Measurements from ENCODE around the gene RHOG. TPM values are rescaled to one million over a fixed set of nuclear protein-coding genes. Genes with fewer than 3 reads are reported as not detected.

Gene RHOG
- total and polyA plus RNA-seq, 9 of the 15 experiments (the other 6 are each of a cell fraction or from before 2014, with no cell fraction given), result 22.6 to 162 (median 80.3) TPM

DNA sequence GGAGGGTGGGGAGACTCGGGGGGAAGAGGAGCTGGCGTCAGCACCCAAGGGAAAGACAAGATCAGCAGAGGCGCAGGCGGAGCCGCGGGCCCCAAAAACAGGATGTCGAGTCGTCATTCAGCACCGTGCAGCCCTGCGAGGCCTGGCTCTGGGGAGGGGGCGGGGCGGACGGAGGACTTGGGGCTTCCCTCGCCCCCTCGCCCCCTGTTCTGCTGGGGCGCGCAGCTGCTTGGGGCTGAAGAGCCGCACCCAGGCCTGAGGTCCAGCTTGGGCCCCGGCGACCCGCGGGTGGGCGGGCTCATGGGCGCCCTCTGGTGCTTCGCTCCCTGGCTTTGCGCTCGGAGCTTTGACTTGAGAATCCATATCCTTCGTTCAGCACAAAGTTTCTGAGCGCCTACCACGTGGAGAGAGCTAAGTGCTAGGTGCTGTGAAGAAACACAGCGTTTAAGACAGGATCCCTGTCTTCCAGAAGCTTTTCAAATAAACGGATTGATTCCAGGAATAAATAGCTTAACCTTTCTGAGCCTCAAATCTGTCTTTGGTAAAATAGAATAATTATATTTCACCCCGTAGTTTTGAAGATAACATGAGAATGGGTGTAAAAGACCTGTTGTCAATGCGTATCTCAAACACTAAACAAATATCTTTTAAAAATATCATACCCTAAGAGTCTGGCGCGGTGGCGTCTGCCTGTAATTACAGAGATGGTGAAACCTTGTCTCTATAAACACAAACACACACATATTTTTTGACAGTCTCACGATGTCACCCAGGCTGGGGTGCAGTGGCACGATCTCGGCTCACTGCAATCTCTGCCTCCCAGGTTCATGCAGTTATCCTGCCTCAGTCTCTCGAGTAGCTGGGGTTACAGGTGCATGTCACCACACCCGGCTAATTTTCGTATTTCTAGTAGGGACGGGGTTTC is 929 bp upstream of the RHOG start (continued):
- TF ChIP-seq, protein P1, sequence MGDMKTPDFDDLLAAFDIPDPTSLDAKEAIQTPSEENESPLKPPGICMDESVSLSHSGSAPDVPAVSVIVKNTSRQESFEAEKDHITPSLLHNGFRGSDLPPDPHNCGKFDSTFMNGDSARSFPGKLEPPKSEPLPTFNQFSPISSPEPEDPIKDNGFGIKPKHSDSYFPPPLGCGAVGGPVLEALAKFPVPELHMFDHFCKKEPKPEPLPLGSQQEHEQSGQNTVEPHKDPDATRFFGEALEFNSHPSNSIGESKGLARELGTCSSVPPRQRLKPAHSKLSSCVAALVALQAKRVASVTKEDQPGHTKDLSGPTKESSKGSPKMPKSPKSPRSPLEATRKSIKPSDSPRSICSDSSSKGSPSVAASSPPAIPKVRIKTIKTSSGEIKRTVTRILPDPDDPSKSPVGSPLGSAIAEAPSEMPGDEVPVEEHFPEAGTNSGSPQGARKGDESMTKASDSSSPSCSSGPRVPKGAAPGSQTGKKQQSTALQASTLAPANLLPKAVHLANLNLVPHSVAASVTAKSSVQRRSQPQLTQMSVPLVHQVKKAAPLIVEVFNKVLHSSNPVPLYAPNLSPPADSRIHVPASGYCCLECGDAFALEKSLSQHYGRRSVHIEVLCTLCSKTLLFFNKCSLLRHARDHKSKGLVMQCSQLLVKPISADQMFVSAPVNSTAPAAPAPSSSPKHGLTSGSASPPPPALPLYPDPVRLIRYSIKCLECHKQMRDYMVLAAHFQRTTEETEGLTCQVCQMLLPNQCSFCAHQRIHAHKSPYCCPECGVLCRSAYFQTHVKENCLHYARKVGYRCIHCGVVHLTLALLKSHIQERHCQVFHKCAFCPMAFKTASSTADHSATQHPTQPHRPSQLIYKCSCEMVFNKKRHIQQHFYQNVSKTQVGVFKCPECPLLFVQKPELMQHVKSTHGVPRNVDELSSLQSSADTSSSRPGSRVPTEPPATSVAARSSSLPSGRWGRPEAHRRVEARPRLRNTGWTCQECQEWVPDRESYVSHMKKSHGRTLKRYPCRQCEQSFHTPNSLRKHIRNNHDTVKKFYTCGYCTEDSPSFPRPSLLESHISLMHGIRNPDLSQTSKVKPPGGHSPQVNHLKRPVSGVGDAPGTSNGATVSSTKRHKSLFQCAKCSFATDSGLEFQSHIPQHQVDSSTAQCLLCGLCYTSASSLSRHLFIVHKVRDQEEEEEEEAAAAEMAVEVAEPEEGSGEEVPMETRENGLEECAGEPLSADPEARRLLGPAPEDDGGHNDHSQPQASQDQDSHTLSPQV (IDR thresholded peaks at IDR 0.05), result peak; percentile 99
- TF ChIP-seq AFF4 (CRISPR knock-in tag; IDR thresholded peaks at IDR 0.05) (0 out of 2 replicates have a peak, but pooled peaks have one; percentile 66), RB1 (IDR thresholded peaks at IDR 0.05; ENCODE audit: low read depth) (peak; percentile 81), TRIM28 (IDR thresholded peaks at IDR 0.05) (0 out of 2 replicates have a peak, but pooled peaks have one; percentile 47), L3MBTL2 (IDR thresholded peaks at IDR 0.05) (peak; percentile 98), HDAC2 (IDR thresholded peaks at IDR 0.05) (peak; percentile 68; the same call in 1 of the 2 replicates), PREB (CRISPR knock-in tag; IDR thresholded peaks at IDR 0.05) (no peak), ID3 (CRISPR knock-in tag; IDR thresholded peaks at IDR 0.05) (no peak), ID3 (tag; IDR thresholded peaks at IDR 0.05) (no peak), PHF20 (IDR thresholded peaks at IDR 0.05; ENCODE audit: partially characterized antibody) (peak; percentile 14), SMARCA4 (IDR thresholded peaks at IDR 0.05) (0 out of 2 replicates have a peak, but pooled peaks have one; percentile 14), MAX (CRISPR knock-in tag; IDR thresholded peaks at IDR 0.05) (peak; percentile 86), RAD21 (CRISPR knock-in tag; conservative IDR thresholded peaks at IDR 0.05 in 1 of 2, IDR thresholded peaks at IDR 0.05 in 1 of 2) (peak; percentile 83 to 88), GABPB1 (CRISPR knock-in tag; IDR thresholded peaks at IDR 0.05) (peak; percentile 53; the same call in 1 of the 2 replicates), DEAF1 (CRISPR knock-in tag; IDR thresholded peaks at IDR 0.05) (peak; percentile 69)

Measured in K562 (cell line).